Measurements from ENCODE around the gene SPEF2.

DNA sequence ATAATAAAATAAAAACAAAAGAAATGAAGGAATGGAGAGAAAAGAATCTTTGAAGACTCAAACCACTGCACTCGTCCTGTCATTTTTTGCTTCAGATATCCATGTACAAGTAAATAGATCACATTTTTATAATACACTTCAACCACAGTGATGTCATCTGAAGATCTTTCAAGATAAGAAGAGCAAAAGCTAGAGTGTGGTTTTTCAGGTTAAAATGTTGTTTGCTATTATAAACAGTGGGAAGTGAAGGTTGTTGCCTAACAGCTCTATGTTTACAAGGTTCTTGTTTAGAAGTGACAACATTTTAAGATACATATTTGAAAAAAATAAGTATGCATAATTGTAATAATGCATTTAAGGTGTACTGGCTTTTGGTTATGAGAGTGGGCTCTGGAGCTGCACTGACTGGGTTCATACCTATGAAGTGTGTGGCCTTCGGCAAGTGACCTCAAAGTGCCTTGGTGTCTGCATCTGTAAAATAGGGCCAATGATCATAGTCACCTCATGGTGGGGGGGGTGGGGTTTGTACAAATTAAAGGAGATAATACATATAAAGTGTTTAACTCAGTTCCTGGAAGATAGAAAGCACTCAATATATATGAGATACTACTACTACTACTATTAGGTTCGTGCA lies 193.6 kb downstream of the SPEF2 start:
- TF ChIP-seq ZNF416 (CRISPR knock-in tag; IDR thresholded peaks at IDR 0.05): no peak
- TF ChIP-seq, protein P1, sequence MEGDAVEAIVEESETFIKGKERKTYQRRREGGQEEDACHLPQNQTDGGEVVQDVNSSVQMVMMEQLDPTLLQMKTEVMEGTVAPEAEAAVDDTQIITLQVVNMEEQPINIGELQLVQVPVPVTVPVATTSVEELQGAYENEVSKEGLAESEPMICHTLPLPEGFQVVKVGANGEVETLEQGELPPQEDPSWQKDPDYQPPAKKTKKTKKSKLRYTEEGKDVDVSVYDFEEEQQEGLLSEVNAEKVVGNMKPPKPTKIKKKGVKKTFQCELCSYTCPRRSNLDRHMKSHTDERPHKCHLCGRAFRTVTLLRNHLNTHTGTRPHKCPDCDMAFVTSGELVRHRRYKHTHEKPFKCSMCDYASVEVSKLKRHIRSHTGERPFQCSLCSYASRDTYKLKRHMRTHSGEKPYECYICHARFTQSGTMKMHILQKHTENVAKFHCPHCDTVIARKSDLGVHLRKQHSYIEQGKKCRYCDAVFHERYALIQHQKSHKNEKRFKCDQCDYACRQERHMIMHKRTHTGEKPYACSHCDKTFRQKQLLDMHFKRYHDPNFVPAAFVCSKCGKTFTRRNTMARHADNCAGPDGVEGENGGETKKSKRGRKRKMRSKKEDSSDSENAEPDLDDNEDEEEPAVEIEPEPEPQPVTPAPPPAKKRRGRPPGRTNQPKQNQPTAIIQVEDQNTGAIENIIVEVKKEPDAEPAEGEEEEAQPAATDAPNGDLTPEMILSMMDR (IDR thresholded peaks at IDR 0.05): no peak
- TF ChIP-seq, protein P2, sequence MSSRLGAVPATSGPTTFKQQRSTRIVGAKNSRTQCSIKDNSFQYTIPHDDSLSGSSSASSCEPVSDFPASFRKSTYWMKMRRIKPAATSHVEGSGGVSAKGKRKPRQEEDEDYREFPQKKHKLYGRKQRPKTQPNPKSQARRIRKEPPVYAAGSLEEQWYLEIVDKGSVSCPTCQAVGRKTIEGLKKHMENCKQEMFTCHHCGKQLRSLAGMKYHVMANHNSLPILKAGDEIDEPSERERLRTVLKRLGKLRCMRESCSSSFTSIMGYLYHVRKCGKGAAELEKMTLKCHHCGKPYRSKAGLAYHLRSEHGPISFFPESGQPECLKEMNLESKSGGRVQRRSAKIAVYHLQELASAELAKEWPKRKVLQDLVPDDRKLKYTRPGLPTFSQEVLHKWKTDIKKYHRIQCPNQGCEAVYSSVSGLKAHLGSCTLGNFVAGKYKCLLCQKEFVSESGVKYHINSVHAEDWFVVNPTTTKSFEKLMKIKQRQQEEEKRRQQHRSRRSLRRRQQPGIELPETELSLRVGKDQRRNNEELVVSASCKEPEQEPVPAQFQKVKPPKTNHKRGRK (CRISPR knock-in tag; IDR thresholded peaks at IDR 0.05; ENCODE audit: borderline replicate concordance): no peak
- TF ChIP-seq CREB1 (CRISPR knock-in tag; IDR thresholded peaks at IDR 0.05): no peak
- no peak for TF ChIP-seq FOXJ3 (CRISPR knock-in tag; IDR thresholded peaks at IDR 0.05; ENCODE audit: borderline replicate concordance)
- TF ChIP-seq, protein P3, sequence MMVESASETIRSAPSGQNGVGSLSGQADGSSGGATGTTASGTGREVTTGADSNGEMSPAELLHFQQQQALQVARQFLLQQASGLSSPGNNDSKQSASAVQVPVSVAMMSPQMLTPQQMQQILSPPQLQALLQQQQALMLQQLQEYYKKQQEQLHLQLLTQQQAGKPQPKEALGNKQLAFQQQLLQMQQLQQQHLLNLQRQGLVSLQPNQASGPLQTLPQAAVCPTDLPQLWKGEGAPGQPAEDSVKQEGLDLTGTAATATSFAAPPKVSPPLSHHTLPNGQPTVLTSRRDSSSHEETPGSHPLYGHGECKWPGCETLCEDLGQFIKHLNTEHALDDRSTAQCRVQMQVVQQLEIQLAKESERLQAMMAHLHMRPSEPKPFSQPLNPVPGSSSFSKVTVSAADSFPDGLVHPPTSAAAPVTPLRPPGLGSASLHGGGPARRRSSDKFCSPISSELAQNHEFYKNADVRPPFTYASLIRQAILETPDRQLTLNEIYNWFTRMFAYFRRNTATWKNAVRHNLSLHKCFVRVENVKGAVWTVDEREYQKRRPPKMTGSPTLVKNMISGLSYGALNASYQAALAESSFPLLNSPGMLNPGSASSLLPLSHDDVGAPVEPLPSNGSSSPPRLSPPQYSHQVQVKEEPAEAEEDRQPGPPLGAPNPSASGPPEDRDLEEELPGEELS (CRISPR knock-in tag; IDR thresholded peaks at IDR 0.05): no peak
- TF ChIP-seq HMGA2 (CRISPR knock-in tag; IDR thresholded peaks at IDR 0.05): no peak
- TF ChIP-seq, protein P4, sequence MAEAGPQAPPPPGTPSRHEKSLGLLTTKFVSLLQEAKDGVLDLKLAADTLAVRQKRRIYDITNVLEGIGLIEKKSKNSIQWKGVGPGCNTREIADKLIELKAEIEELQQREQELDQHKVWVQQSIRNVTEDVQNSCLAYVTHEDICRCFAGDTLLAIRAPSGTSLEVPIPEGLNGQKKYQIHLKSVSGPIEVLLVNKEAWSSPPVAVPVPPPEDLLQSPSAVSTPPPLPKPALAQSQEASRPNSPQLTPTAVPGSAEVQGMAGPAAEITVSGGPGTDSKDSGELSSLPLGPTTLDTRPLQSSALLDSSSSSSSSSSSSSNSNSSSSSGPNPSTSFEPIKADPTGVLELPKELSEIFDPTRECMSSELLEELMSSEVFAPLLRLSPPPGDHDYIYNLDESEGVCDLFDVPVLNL (CRISPR knock-in tag; IDR thresholded peaks at IDR 0.05; ENCODE audit: borderline replicate concordance, low read depth): no peak
